Measurements from ENCODE around the gene FAT2.

Gene FAT2

GRCh38 chr5:151602806-151603205, 11.7 kb upstream of the FAT2 start:
- Histone ChIP-seq H3K27me3 (replicated peaks; ENCODE audit: control insufficient read depth, insufficient read depth, low read length) (no peaks in the 10 kb centered on the region; the same call in none of the 2 replicates), H3K36me3 (ENCODE audit: control insufficient read depth, insufficient read depth, low read length) (no peaks in the 10 kb centered on the region), H3K4me3 (replicated peaks; ENCODE audit: low read depth, low read length) (no peak overlapping the region)
- DNase-seq (ENCODE audit: extremely low read depth, insufficient read length) = no peak
- TF ChIP-seq, protein P1, sequence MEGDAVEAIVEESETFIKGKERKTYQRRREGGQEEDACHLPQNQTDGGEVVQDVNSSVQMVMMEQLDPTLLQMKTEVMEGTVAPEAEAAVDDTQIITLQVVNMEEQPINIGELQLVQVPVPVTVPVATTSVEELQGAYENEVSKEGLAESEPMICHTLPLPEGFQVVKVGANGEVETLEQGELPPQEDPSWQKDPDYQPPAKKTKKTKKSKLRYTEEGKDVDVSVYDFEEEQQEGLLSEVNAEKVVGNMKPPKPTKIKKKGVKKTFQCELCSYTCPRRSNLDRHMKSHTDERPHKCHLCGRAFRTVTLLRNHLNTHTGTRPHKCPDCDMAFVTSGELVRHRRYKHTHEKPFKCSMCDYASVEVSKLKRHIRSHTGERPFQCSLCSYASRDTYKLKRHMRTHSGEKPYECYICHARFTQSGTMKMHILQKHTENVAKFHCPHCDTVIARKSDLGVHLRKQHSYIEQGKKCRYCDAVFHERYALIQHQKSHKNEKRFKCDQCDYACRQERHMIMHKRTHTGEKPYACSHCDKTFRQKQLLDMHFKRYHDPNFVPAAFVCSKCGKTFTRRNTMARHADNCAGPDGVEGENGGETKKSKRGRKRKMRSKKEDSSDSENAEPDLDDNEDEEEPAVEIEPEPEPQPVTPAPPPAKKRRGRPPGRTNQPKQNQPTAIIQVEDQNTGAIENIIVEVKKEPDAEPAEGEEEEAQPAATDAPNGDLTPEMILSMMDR (IDR thresholded peaks at IDR 0.05; ENCODE audit: insufficient read depth, low read length, poor library complexity, severe bottlenecking) = no peak

- TF ChIP-seq, protein P1 (IDR thresholded peaks at IDR 0.05; ENCODE audit: insufficient read depth, low read length, poor library complexity, severe bottlenecking) = no peak
- Histone ChIP-seq H3K4me3 (replicated peaks; ENCODE audit: low read depth, low read length) (no peak overlapping the region), H3K27me3 (replicated peaks; ENCODE audit: control insufficient read depth, insufficient read depth, low read length) (no peaks in the 10 kb centered on the region; the same call in none of the 2 replicates), H3K36me3 (ENCODE audit: control insufficient read depth, insufficient read depth, low read length) (no peaks in the 10 kb centered on the region)
- DNase-seq (ENCODE audit: extremely low read depth, insufficient read length) = no peak
These were observed 10.3 kb upstream of the FAT2 start for GRCh38 chr5:151601391-151601790.

- Histone ChIP-seq H3K4me3 (replicated peaks; ENCODE audit: low read depth, low read length) (no peak overlapping the region), H3K27me3 (replicated peaks; ENCODE audit: control insufficient read depth, insufficient read depth, low read length) (no peaks in the 10 kb centered on the region; the same call in none of the 2 replicates), H3K36me3 (ENCODE audit: control insufficient read depth, insufficient read depth, low read length) (no peaks in the 10 kb centered on the region)
- TF ChIP-seq, protein P1 (IDR thresholded peaks at IDR 0.05; ENCODE audit: insufficient read depth, low read length, poor library complexity, severe bottlenecking) = no peak
- DNase-seq (ENCODE audit: extremely low read depth, insufficient read length) = no peak
These were observed 9.0 kb upstream of the FAT2 start for GRCh38 chr5:151600069-151600665.

- H3K27me3 ChIP-seq (replicated peaks; ENCODE audit: control insufficient read depth, insufficient read depth, low read length) = no peaks in the 10 kb centered on the region; the same call in none of the 2 replicates
- no peak for DNase-seq (ENCODE audit: extremely low read depth, insufficient read length)
- TF ChIP-seq, protein P1 (IDR thresholded peaks at IDR 0.05; ENCODE audit: insufficient read depth, low read length, poor library complexity, severe bottlenecking) = no peak
- H3K36me3 ChIP-seq (ENCODE audit: control insufficient read depth, insufficient read depth, low read length) = no peaks in the 10 kb centered on the region
- H3K4me3 ChIP-seq (replicated peaks; ENCODE audit: low read depth, low read length) = no peak overlapping the region
These were observed 7.9 kb upstream of the FAT2 start for GRCh38 chr5:151598984-151599383.

- Histone ChIP-seq H3K4me3 (replicated peaks; ENCODE audit: low read depth, low read length) (no peak overlapping the region), H3K36me3 (ENCODE audit: control insufficient read depth, insufficient read depth, low read length) (no peaks in the 10 kb centered on the region), H3K27me3 (replicated peaks; ENCODE audit: control insufficient read depth, insufficient read depth, low read length) (no peaks in the 10 kb centered on the region; the same call in none of the 2 replicates)
- DNase-seq (ENCODE audit: extremely low read depth, insufficient read length) = no peak
- TF ChIP-seq, protein P1 (IDR thresholded peaks at IDR 0.05; ENCODE audit: insufficient read depth, low read length, poor library complexity, severe bottlenecking) = no peak
These were observed 7.4 kb upstream of the FAT2 start for GRCh38 chr5:151598549-151598948.

DNA sequence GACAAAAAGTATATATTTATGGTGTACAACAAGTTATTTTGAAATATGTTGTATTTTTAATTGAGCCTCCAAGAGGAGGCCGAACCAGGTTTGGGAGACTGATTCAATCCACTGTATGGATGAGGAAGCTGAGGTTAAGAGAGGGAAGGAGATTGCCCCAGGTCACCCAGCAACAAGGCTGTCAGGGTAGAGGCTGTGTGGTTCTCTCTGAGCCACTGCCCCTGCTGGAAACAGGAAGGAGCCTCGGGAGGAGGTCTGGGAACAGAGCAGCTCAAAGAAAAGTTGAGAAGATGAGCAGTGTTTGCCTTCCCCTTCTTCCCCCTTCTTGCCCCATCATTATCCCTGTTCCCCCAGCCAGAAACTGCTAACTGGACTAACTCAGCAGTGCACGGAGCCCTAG, 6.6 kb upstream of the FAT2 start:
- H3K4me3 ChIP-seq (replicated peaks; ENCODE audit: low read depth, low read length) = no peak overlapping the region
- DNase-seq (ENCODE audit: extremely low read depth, insufficient read length) = no peak
- no peaks in the 10 kb centered on the region for H3K36me3 ChIP-seq (ENCODE audit: control insufficient read depth, insufficient read depth, low read length)
- TF ChIP-seq, protein P1 (IDR thresholded peaks at IDR 0.05; ENCODE audit: insufficient read depth, low read length, poor library complexity, severe bottlenecking) = no peak
- H3K27me3 ChIP-seq (replicated peaks; ENCODE audit: control insufficient read depth, insufficient read depth, low read length) = no peaks in the 10 kb centered on the region; the same call in 1 of the 2 replicates
